ENCODE measurements around the gene EIF5. TPM values are rescaled to one million over a fixed set of nuclear protein-coding genes. Genes with fewer than 3 reads are reported as not detected.

The EIF5 gene
- total and polyA plus RNA-seq, 2 donors (not counting 3 experiments of a cell fraction or from before 2014, with no cell fraction given): 175 to 313 TPM

- Histone ChIP-seq H3K4me3 (replicated peaks in 1 of 3; ENCODE audit: insufficient read depth in 1 of 3, low read depth in 1 of 3, low read length in 3 of 3) (no peak overlapping the region), H4K20me1 (replicated peaks; ENCODE audit: control insufficient read depth, extremely low read depth, insufficient read depth, low read length) (peaks cover 28% of the 10 kb centered on the region), H3K27me3 (ENCODE audit: control insufficient read depth in 2 of 2, insufficient read depth in 2 of 2, low read length in 2 of 2) (no peaks in the 10 kb centered on the region), H3K36me3 (ENCODE audit: control insufficient read depth in 2 of 2, extremely low read depth in 1 of 2, insufficient read depth in 2 of 2, low read length in 2 of 2) (no peaks in the 10 kb centered on the region), H3K4me1 (ENCODE audit: control insufficient read depth, extremely low read depth, insufficient read depth, low read length) (peaks cover 33% of the 10 kb centered on the region), H3K9me1 (replicated peaks; ENCODE audit: control insufficient read depth, extremely low read depth, insufficient read depth, low read length) (no peaks in the 10 kb centered on the region), H3K79me2 (ENCODE audit: control insufficient read depth, insufficient read depth, low read length) (peaks cover 94% of the 10 kb centered on the region), H3K9me3 (replicated peaks; ENCODE audit: control insufficient read depth, insufficient read depth, low read length) (no peaks in the 10 kb centered on the region), H2AFZ (ENCODE audit: low read depth, low read length) (no peak overlapping the region), H3K9ac (replicated peaks; ENCODE audit: extremely low read depth, insufficient read depth, low read length) (no peak overlapping the region), H3K4me2 (ENCODE audit: insufficient read depth, low read length) (no peak overlapping the region), H3K27ac (ENCODE audit: insufficient read depth, low read depth, low read length) (peak overlapping the region; percentile 7)
- DNase-seq (ENCODE audit: low read depth, low spot score) (peak; percentile 38), FAIRE-seq (peak; percentile 84)
- ChIA-PET CTCF (interaction anchor here (0.9 to 2.8 kb wide), 8 partner anchors 10 to 66 kb away, joined by 3 to 21 read pairs (median 6); no protein-coding TSS in a partner anchor), POLR2A (no interaction called here)
- dilution Hi-C loops (cut with MboI; ENCODE audit: extremely low pct_ligation_motif_present, low sequenced_read_pairs): no loop called here
- no peak for TF ChIP-seq FOS (IDR thresholded peaks at IDR 0.05; ENCODE audit: borderline replicate concordance, insufficient read depth, low read length)
- TF ChIP-seq, protein P1, sequence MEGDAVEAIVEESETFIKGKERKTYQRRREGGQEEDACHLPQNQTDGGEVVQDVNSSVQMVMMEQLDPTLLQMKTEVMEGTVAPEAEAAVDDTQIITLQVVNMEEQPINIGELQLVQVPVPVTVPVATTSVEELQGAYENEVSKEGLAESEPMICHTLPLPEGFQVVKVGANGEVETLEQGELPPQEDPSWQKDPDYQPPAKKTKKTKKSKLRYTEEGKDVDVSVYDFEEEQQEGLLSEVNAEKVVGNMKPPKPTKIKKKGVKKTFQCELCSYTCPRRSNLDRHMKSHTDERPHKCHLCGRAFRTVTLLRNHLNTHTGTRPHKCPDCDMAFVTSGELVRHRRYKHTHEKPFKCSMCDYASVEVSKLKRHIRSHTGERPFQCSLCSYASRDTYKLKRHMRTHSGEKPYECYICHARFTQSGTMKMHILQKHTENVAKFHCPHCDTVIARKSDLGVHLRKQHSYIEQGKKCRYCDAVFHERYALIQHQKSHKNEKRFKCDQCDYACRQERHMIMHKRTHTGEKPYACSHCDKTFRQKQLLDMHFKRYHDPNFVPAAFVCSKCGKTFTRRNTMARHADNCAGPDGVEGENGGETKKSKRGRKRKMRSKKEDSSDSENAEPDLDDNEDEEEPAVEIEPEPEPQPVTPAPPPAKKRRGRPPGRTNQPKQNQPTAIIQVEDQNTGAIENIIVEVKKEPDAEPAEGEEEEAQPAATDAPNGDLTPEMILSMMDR (IDR thresholded peaks at IDR 0.05; ENCODE audit: extremely low read depth in 1 of 2, insufficient read depth in 1 of 2, low read depth in 1 of 2, low read length in 2 of 2): peak; percentile 49 to 57
- BruUV-seq (replicated peaks): no TSS peak
- intact Hi-C loops (cut with micrococcal nuclease): loop anchor here (5.0 kb wide), 1 partner anchor 97 kb away; no protein-coding TSS in a partner anchor
Measured at GRCh38 chr14:103393676-103394626, 59.9 kb downstream of the EIF5 start.

Small RNA genes within 50 kb of the gene (small RNA-seq; reads per million reads assigned to genes)
- 60.9 reads per million, percentile 94 among the genes with 10 or more reads in this experiment for gene SNORA28 (ENCODE audit: insufficient read depth, insufficient read length, low read depth, low replicate concordance)

Other genes with a start within 250 kb of the EIF5 start
- not detected in 2 replicates for gene EXOC3L4, start 239.5 kb upstream of the EIF5 start, total RNA-seq
- not detected in 2 replicates for gene EXOC3L4, start 239.5 kb upstream of the EIF5 start, polyA plus RNA-seq
- 31.6 and 37.5 TPM in 2 replicates for gene TNFAIP2, start 210.8 kb upstream of the EIF5 start, total RNA-seq
- gene TNFAIP2, start 210.8 kb upstream of the EIF5 start, polyA plus RNA-seq: 42.7 and 48.5 TPM in 2 replicates
- gene MARK3, start 51.2 kb downstream of the EIF5 start, total RNA-seq: 81.2 and 96.1 TPM in 2 replicates
- 43.7 and 46.6 TPM in 2 replicates for gene MARK3, start 51.2 kb downstream of the EIF5 start, polyA plus RNA-seq
- 2.4 and 4.0 TPM in 2 replicates for gene CKB, start 188.6 kb downstream of the EIF5 start, total RNA-seq
- gene CKB, start 188.6 kb downstream of the EIF5 start, polyA plus RNA-seq: 6.9 and 10.0 TPM in 2 replicates
- gene TRMT61A, start 195.0 kb downstream of the EIF5 start, total RNA-seq: 6.8 and 7.5 TPM in 2 replicates
- 10.6 and 12.8 TPM in 2 replicates for gene TRMT61A, start 195.0 kb downstream of the EIF5 start, polyA plus RNA-seq
- gene BAG5, start 228.4 kb downstream of the EIF5 start, total RNA-seq: 28.4 and 32.5 TPM in 2 replicates
- gene BAG5, start 228.4 kb downstream of the EIF5 start, polyA plus RNA-seq: 5.0 and 6.3 TPM in 2 replicates
- gene COA8, start 228.7 kb downstream of the EIF5 start, total RNA-seq: 46.4 and 52.6 TPM in 2 replicates
- gene COA8, start 228.7 kb downstream of the EIF5 start, polyA plus RNA-seq: 9.6 and 19.1 TPM in 2 replicates

Measured in endothelial cell of umbilical vein (primary cell).